ENCODE results near the gene ACOT13. TPM values are rescaled to one million over a fixed set of nuclear protein-coding genes. Genes with fewer than 3 reads are reported as not detected.

The ACOT13 gene
- total RNA-seq, 1 experiment from 2014 or later: 33.5 TPM

GRCh38 chr6:24664046-24664987 is 2.6 kb upstream of the ACOT13 start:
- H3K36me3 ChIP-seq (ENCODE audit: control insufficient read depth in 1 of 2, insufficient read depth in 2 of 2, low read length in 2 of 2): peaks cover 9 to 11% of the 10 kb centered on the region in 2 experiments; a peak in 2 of 4 replicates
- no peaks in the 10 kb centered on the region for H4K20me1 ChIP-seq (ENCODE audit: insufficient read depth)
- no peaks in the 10 kb centered on the region for H3K9me2 ChIP-seq (ENCODE audit: insufficient read depth)
- BruUV-seq (replicated peaks): no TSS peak
- H3K27me3 ChIP-seq (ENCODE audit: insufficient read depth, low read length): no peaks in the 10 kb centered on the region
- H3K4me2 ChIP-seq (ENCODE audit: low read length): no peak overlapping the region
- no peak overlapping the region for H2AFZ ChIP-seq (ENCODE audit: low read depth, low read length, poor library complexity, severe bottlenecking)
- H3K27ac ChIP-seq (ENCODE audit: low read depth, low read length): no peak overlapping the region
- H3K9ac ChIP-seq (ENCODE audit: low read length): no peak overlapping the region
- no peak for ATAC-seq
- ChIA-PET CTCF (no interaction called here), RAD21 (ENCODE audit: low non-redundant PET in 1 of 2, low total read pairs in 2 of 2, uncharacterized antibody in 2 of 2, unreplicated experiment in 2 of 2) (no interaction called here), POLR2A (no interaction called here)
- no peak for TF ChIP-seq YY1 (IDR thresholded peaks at IDR 0.05; ENCODE audit: extremely low read depth, insufficient replicate concordance, low read depth, low read length)
- TF ChIP-seq SIN3A (IDR thresholded peaks at IDR 0.05; ENCODE audit: low read depth): no peak
- no peak for TF ChIP-seq EGR1 (IDR thresholded peaks at IDR 0.05; ENCODE audit: low read depth)
- TF ChIP-seq TCF7L2 (IDR thresholded peaks at IDR 0.05; ENCODE audit: borderline replicate concordance, extremely low read depth, insufficient read depth, insufficient read length): no peak
- no peak for TF ChIP-seq POLR2A (IDR thresholded peaks at IDR 0.05; ENCODE audit: borderline replicate concordance, extremely low read depth, insufficient read depth, insufficient read length)
- TF ChIP-seq SP1 (IDR thresholded peaks at IDR 0.05; ENCODE audit: low read depth): no peak
- no peak for TF ChIP-seq CEBPB (IDR thresholded peaks at IDR 0.05; ENCODE audit: low read depth)
- TF ChIP-seq EZH2 (IDR thresholded peaks at IDR 0.05): no peak
- no peak for TF ChIP-seq RAD21 (IDR thresholded peaks at IDR 0.05; ENCODE audit: low read depth)
- no peak for TF ChIP-seq EZH2phosphoT487 (IDR thresholded peaks at IDR 0.05; ENCODE audit: borderline replicate concordance)
- no peak for TF ChIP-seq SRF (IDR thresholded peaks at IDR 0.05; ENCODE audit: low read depth)
- TF ChIP-seq FOSL1 (IDR thresholded peaks at IDR 0.05; ENCODE audit: low read depth): no peak
- TF ChIP-seq ZBTB33 (IDR thresholded peaks at IDR 0.05; ENCODE audit: extremely low read depth, insufficient replicate concordance, low read length): no peak
- TF ChIP-seq REST (IDR thresholded peaks at IDR 0.05; ENCODE audit: low read depth): no peak
- no peak for TF ChIP-seq ZNF274 (IDR thresholded peaks at IDR 0.05; ENCODE audit: low read depth, low read length)
- TF ChIP-seq CBX3 (IDR thresholded peaks at IDR 0.05; ENCODE audit: low read depth): no peak
- no peak for TF ChIP-seq ATF3 (IDR thresholded peaks at IDR 0.05)
- intact Hi-C loops (cut with micrococcal nuclease): no loop called here
- H3K79me2 ChIP-seq (ENCODE audit: insufficient read depth, low read length): peaks cover 37% of the 10 kb centered on the region
- no peaks in the 10 kb centered on the region for H3K9me3 ChIP-seq (ENCODE audit: control insufficient read depth in 1 of 2, insufficient read depth in 1 of 2, low read depth in 1 of 2, low read length in 2 of 2)
- no peak overlapping the region for H3K4me3 ChIP-seq (replicated peaks in 1 of 2; ENCODE audit: low read depth in 1 of 2, low read length in 2 of 2)
- no peak for DNase-seq (ENCODE audit: low read depth, low spot score)
- H3K4me1 ChIP-seq (ENCODE audit: control insufficient read depth in 1 of 2, insufficient read depth in 2 of 2, low read length in 2 of 2): peaks cover 7 to 16% of the 10 kb centered on the region in 2 experiments; a peak in 3 of 4 replicates
